HG02759 (cell line): ENCODE results near the gene SLC10A3.
A peak's percentile ranks its signal among the peaks of the same experiment; 100 is the strongest.

ENCODE experiments used
- ATAC-seq: cut with Tn5 transposase; IDR thresholded peaks from one replicate; pipeline ENCODE4 v1.9.1; 2021; ENCODE audit warnings: mild to moderate bottlenecking, moderate library complexity; ENCODE audit not compliant: unreplicated experiment

SLC10A3 gene

DNA sequence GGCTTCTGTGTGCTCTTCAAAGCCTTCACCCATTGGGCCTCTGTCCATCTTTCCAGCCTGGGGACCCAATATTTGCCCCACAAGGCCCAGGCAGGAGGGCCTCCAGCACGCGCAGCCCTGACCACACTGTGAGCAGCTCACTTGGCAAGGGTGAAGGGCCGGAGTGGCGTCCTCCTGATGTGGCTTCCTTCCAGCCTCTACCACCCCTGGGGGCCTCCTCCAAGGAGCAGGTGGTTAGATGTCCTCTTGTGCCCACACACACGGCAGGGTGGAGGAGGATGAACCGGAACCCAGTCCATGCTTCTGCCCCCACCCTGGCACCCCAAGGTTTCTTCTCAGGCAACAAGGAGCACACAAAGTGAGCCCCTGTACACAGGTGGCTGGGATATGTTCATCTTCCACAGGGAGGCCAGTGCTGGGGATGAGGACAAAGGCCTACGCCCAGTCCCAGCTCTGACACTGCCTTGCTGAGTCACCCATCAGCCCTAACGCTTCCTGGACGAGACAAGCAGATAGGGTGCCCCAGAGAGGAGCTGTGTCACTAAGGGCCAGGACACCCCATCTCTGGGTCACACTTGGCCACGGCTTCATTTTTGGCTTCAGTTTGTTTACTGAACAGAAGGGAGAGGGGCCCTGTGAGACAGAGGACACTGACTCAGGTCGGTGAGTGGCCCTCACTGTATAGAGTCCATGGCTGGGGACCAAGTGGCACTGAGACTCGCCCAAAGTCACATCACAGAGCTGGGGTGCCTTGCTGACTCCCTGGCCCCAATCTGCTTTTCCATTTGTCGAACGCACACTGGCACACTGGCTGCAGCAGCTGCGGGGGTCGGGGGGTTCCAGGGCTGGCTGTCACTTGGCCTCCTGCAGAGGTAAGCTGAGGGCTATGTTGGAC is 5.9 kb downstream of the SLC10A3 start:
- no peak for ATAC-seq

DNA sequence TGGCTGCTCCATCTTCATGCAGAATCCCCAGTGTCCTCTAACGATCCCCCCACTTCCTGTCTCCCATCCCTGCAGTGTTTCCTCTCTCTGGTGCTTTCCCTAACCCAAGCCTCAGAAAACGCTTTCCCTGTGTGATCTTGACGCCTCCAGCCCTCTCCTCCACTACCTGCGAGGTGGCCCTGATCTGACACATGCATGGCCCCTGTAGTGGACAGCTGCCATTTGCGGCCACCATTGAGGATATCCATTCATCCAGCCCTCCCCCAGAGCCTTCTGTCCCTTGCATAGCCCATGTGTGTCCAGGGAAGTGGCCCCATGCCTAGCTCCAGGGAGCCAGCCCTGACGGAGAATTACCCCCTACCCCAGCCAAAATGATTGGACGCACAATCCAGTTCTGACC is 7.1 kb downstream of the SLC10A3 start:
- no peak for ATAC-seq

DNA sequence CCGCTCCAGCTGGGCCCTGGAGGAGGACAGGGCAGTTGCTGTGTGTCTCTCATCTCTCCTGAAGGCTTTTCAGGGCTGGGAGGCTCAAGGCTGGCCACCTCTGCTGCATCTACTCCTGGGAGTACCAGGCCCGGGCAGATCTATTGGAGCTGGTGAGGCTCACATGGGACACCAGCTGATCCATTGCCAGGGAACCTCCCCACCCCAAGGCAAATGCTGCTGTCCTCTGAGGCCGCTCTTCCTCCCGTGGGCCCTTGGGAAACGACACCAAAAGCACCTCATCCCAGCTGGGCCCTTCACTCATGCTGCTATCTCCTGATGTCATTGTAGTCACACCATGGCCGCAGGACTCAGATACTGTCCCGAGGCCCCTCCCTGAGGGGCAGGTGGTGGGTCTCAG is 7.6 kb downstream of the SLC10A3 start:
- no peak for ATAC-seq

DNA sequence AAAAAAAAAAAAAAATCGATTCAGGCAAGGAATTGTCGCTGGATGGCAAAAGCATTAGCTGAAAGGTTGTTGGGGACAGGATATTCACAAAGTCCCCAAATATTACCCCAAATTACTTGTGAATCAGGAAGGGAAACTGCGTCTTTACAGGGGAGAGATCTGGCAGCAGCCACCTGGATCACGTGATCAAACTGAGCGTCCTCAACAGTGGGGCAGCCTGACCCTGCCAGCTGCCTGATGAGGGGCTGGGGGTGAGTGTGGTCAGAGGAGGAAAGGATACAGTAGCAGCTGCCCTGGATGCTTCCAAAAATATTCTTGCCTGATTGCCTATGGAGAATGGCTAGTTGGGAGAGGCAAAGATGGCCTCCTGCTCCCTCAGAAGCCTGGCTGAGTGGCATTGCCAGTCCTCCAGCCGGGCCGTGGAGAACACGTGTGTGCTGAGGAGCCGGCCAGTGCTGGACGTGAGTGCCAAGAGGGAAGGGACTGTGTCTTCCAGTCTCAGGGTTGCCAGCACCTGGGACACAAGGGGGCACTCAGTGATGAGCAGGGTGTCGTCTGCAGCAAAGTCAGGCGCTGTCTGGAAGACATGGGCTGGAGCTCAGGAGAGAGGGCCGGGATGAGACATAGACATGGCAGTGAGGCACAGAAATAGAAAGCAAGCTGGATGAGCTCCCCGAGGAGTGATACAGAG is 8.4 kb downstream of the SLC10A3 start:
- ATAC-seq: no peak

DNA sequence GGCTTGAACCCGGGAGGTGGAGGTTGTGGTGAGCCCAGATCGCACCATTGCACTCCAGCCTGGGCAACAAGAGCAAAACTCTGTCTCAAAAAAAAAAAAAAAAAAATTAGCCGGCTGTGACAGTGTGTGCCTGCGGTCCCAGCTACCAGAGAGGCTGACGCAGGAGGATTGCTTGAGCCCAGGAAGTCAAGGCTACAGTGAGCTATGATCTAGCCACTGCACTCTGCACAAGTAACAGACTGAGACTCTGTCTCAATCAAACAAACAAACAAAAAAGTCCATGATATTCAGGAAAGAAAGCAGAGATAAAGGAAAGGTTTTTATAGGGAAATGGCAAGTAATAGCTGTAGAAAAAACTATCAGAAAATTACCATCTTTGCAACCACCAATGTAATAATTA is 9.2 kb downstream of the SLC10A3 start:
- no peak for ATAC-seq

DNA sequence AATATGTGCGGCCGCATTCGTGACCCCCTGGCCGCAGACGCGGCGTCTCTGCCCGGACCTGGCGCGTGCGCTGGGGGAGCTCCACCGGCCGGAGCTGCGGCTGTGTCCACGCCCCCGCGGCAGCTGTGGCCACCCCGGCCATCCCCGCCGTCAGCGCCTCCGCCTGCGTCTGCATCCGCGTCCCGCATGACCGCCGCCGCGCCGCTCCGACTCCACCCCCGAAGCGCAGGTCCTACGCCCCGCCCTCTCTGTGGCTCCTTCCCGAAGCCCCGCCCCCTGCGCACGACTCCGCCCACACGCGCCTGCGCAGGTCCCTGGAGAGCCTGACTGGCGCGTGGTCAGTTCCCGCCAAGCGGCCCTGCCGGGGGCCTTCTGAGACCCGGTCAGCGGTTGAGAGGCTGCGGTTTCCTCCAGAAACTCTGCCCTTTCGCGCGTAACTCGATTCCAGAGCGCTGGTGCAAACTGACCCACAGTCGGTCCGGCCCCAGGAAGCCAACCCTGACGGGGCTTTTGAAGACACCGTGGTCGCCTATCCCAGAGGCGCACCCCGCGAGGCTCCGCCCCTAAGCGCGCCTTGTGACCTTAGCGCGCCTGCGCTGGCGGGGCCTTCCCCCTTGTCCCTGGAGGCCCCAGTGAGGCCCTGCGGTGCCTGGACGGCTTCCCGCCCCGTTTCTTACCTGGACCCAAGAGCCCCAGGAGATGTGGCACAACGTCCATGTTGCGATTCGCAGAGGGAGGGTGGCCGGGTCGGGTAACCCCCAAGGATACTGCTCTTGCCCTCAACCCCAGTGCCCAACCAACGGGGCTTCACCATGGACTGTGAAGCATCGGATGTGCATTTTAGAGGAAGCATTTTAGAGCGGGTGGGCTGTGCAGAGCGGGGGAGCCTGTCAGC is 11.5 kb downstream of the SLC10A3 start, which contains the start of gene LAGE3:
Gene LAGE3, minus strand, starts transcription at position 554 of the 895 bp plus-strand sequence. Its CDS starts 366 bp downstream, at position 188.
- peak; percentile 90 for ATAC-seq

DNA sequence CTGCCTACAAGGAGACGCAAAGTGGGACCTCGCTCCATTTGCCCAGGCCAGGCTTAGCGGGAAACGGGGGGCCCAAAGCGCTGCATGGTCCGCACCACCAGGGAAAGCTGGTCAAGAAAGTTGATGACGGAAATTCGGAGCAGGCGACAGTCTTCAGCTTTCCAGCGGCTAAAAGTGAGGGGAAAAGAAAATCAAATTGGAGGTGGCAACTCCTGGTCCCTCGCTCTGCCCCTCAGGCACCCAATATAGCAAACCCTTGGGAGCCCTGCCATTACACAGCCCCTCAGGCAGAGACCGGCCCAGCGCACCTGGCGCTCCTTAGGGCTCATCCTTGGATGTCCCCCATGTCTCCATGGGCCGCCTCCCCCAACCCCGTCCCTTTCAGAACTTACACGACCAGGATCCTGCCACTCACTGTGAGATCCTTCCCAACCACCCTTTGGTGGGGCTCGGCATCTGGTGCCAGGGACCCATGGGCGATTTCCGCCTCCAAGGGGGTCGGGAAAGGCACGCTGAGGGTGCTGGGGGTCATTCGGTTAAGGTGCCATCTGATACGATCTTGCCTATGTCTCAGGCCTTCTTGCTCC is 12.4 kb downstream of the SLC10A3 start:
- ATAC-seq: no peak

DNA sequence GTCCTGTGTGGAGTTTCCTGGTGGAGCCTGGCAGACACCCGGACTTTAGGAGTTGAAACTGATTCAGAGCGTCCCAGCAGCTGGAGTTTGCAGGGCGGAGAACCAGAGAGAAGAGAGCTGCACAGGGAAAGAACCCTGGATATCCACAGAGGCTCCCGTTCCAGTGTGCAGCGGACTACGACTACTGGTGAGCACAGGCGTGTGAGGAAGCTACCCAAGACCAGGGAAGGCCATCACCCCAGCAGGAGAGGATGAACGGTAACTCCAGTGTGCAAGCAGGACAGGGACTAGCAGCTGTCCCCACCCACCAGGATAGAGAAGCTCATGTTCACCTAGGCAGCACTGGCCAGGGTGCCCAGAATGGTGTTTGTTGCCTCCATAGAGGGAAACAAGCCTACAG is 13.6 kb downstream of the SLC10A3 start:
- no peak for ATAC-seq

DNA sequence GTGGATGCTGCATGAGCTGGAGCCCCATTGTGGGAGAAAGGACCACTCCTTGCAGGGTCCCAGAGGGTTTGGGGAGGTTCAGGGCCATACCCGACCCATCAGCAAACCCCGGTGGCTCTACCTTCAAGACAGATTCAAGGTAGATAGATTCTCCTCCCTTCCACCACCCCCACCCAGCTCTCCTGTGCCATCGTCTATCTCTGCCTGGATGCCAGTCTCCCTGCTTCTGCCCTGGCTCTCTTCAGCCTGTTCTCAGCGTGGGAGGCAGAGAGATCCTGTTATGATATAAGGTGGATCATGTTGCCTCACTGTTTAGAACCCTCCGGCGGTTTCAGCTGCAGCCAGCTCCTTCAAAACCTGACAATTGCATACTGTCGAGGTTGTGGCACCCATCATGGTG is 16.7 kb downstream of the SLC10A3 start:
- no peak for ATAC-seq

DNA sequence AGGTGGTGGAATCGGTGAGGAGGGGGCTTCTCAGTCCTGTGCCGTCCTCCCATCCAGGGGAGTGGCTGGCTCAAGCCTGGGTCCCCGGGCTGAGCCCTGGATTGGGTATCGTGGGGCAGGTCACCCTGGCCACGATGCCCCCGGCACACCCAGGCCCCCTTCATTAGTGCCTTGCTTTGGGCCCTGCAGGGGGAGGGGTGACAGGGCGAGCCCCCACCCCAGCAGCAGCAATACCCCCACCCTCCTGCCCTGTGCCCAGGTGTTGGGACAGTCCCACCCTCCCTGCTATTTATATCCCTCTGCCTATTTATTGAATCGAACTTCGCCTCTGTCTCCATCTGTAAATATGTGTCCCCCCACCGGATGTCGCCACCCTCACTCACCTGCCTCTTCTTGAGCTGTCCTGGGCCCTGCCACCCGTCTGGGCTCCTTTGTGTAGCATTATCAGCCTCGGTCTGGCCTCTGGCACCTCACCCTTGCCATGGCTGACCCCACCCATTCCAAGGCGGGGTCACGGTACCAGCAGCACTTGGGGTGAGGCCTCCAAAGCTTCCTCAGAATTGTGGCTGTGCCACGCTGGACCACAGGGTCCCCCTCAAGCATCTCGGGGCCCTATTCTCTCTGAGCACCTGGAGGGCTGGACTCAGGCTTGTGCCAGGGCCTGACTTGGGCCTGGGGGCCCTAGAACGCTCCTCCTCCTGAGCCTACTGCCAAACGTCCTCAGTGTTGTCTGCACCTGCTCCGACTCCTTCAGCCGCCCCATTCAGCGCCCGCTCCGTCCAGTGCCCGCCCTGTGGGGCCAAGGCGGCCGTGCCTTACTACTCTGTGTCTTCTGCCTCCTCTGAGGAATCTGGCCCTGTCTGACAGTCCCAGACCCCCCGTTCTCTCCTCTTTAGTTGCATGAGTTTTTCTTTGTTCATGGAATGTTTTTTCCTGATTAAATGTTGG is 17.5 kb downstream of the SLC10A3 start:
- ATAC-seq: no peak

DNA sequence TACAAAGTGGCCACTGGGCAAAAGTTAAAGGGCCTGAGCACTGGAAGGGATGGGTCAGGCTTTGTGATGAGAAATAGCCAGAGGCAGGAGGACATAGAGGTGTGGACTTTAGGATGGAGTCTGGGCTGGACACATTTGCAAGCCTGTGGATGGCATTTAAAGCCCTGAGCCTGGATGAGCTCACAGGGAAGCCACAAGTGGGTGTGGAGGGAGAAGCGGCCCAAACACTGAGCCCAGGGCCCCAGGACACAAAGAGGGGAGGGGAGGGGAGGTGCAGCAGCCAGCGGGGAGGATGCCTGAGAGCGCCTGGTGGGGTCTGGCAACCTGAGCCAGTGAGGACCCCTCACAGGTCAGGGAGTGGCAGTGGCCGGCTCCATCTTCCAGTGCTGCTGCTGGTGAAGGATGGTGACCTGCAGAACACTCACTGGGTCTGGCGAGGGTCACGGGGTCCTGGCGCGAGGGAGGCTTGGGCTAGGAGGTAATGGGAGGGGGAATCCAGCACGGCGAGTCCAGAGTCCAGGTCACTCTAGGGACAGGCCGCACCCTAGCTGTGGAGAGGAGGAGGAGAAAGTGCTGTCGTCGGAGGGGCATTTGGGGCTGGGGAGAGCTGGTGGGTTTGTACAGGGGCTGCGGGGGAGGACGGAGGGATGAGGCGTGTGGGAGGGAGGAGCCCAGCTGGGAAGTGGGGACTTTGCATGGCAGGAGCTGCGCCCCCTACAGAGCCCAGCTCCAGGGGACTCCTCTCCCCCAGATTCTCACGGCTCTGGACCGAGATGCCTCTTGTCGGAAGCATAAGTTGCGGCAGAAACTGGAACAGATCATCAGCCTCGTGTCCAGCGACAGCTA is 18.4 kb downstream of the SLC10A3 start:
- ATAC-seq: no peak

DNA sequence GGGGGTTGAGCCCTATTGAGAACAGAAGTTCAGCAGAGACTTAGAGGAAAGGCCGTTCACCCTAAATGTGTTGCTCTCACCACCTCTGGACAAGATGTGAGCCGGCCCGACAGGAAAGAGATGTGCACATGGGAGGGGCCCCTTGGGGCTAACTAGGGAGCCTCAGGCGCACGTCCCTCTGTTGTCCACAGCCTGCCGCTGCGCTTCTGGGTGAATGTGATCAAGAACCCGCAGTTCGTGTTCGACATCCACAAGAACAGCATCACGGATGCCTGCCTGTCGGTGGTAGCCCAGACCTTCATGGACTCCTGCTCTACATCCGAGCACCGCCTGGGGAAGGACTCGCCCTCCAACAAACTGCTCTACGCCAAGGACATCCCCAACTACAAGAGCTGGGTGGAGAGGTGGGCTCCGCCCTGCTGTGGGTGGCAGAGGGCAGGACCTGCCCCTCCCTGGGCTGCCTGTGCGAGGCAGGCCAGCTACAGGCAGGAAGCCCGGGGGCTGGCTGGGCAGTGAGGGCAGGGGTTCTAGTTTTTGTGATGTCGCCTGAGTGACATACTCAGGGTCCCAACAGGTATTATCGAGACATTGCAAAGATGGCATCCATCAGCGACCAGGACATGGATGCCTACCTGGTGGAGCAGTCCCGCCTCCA is 19.4 kb downstream of the SLC10A3 start:
- no peak for ATAC-seq

DNA sequence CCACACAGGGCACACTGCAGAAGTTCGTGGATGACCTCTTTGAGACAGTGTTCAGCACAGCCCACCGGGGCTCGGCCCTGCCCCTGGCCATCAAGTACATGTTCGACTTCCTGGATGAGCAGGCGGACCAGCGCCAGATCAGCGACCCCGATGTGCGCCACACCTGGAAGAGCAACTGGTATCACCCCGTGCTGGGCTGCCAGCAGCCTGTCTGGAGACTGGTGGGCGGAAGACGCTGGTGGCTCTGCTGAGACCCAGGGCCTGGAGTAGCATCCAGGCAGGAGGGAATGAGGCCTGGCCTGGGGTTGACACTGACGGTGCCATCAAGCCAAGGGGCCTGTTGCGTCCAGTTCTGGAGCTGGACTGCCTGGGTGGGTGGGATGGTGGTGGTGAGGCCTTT is 20.0 kb downstream of the SLC10A3 start:
- ATAC-seq: no peak

DNA sequence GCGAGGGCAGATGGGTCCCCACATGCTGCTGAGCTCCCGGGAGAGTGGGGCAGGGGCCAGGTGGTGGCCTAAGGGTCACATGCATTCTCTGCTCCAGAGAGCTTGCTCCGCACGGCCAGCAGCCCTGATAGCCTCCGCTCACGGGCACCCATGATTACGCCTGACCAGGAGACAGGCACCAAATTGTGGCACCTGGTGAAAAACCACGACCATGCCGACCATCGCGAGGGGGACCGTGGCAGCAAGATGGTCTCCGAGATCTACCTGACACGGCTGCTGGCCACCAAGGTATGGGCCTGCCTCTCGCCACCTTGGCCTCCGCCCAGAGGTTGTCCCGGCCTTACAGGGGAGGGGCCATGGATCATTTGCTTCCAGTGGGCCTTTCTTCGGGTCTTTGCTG is 20.5 kb downstream of the SLC10A3 start:
- ATAC-seq: no peak

DNA sequence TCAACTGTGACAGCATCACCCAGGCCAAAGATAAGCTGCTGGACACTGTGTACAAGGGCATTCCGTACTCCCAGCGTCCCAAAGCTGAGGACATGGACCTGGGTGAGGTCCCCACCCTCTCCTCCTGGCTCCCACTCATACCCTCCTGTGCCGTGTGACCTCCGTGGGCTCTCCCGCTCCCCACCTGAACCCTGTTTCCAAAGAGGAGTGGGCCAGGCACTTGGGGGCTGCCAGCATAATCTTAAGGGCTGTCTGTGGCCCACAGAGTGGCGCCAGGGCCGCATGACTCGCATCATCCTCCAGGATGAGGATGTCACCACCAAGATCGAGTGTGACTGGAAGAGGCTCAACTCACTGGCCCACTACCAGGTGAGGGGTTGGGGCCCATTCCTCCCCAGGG is 21.3 kb downstream of the SLC10A3 start:
- no peak for ATAC-seq

DNA sequence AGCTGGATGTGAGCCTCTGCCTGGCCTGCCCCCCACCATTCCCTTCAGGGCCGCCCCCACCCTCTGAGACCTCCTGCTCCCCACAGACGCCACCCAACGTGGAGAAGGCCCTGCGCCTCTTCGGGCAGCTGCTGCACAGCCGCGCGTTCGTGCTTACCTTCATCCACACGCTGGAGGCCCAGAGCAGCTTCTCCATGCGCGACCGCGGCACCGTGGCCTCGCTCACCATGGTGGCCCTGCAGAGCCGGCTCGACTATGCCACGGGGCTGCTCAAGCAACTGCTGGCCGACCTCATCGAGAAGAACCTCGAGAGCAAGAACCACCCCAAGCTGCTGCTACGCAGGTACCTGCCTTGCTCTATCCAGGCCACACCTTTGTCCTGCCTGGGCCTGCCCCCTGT is 22.2 kb downstream of the SLC10A3 start:
- ATAC-seq: no peak

DNA sequence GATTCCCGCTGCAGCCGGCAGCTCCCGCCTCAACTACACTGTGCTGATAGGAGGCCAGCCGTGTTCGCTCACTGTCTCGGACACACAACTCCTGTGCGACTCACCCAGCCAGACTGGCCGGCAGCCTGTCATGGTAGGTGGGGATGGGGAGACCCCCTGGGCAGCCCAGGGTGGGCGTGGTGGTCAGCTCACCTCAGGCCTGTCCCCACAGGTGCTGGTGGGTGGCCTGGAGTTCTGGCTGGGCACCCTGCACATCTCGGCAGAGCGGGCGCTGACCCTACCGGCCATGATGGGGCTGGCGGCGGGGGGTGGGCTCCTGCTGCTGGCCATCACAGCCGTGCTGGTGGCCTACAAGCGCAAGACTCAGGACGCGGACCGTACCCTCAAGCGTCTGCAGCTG is 22.9 kb downstream of the SLC10A3 start:
- no peak for ATAC-seq

DNA sequence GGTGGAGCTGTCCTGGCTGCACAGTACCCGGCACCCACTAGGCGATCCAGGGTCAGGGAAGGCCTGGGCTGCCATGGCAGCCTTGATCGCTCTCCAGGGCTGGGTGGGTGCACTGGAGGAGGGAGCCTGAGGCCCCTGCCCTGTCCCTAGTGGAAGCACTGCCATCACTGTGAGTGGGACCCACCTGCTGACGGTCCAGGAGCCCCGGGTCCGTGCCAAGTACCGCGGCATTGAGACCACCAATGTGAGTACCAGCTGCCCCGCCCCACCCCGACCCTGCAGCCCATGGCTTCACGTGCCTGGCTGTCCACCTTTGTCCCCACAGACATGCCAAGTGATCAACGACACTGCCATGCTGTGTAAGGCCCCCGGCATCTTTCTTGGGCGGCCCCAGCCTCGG is 23.5 kb downstream of the SLC10A3 start:
- no peak for ATAC-seq
